SU-DHL-6 (cell line): ENCODE data around the gene DSG3.

ENCODE experiments used
- H2AFZ ChIP-seq: fragments of 200-600 bp; sonication (generic); 2 replicates; pipeline ENCODE4 v1.6.1; 2014; ENCODE audit warnings: low read depth, mild to moderate bottlenecking, moderate library complexity, mixed read lengths, antibody characterized with exemption, low read length; ENCODE audit not compliant: severe bottlenecking
- H3F3A ChIP-seq: fragments of 200-600 bp; shearing (Covaris generic); 2 replicates; pipeline ENCODE4 v1.6.0; 2016; ENCODE audit warnings: antibody characterized with exemption, mild to moderate bottlenecking; ENCODE audit not compliant: insufficient read depth
- H3K27ac ChIP-seq: fragments of 200-600 bp; sonication (generic); 2 replicates; pipeline ENCODE4 v1.5.1; 2016; ENCODE audit warnings: low read depth, mild to moderate bottlenecking, low read length, moderate library complexity, mixed read lengths
- H3K27me3 ChIP-seq: fragments of 200-600 bp; sonication (generic), shearing (Covaris generic); 2 replicates; pipeline ENCODE4 v1.6.0; 2014; ENCODE audit warnings: mild to moderate bottlenecking, low read length
- H3K36me3 ChIP-seq: fragments of 200-600 bp; sonication (generic); 2 replicates; pipeline ENCODE4 v1.6.1; 2014; ENCODE audit warnings: mild to moderate bottlenecking, low read length, mixed read lengths
- H3K4me2 ChIP-seq: fragments of 300-600, 200-600 bp; shearing (Covaris generic), sonication (generic); 2 replicates; pipeline ENCODE4 v1.6.0; 2014; ENCODE audit warnings: low read length, low read depth, mild to moderate bottlenecking; ENCODE audit not compliant: poor library complexity, severe bottlenecking
- H3K4me3 ChIP-seq: fragments of 200-600 bp; sonication (generic); 2 replicates; pipeline ENCODE4 v1.5.1; 2014; ENCODE audit warnings: antibody characterized with exemption, low read length, mild to moderate bottlenecking, mixed read lengths; ENCODE audit not compliant: insufficient read depth, poor library complexity, severe bottlenecking
- H3K79me2 ChIP-seq: fragments of 200-600 bp; sonication (generic); 2 replicates; pipeline ENCODE4 v1.6.1; 2014; ENCODE audit warnings: mild to moderate bottlenecking, low read length, moderate library complexity; ENCODE audit not compliant: insufficient read depth
- H3K9ac ChIP-seq: fragments of 200-600 bp; sonication (generic); 2 replicates; pipeline ENCODE4 v1.7.0; 2014; ENCODE audit warnings: mild to moderate bottlenecking, low read length
- H3K9me2 ChIP-seq: fragments of 200-600 bp; sonication (generic); replicated peaks from 2 replicates; pipeline ENCODE4 v1.6.1; 2014; ENCODE audit warnings: low read length; ENCODE audit not compliant: insufficient read depth
- H3K9me3 ChIP-seq: fragments of 200-600 bp; sonication (generic); 2 replicates; pipeline ENCODE4 v1.6.1; 2014; ENCODE audit warnings: low read length, mixed read lengths; ENCODE audit not compliant: insufficient read depth
- H4K20me1 ChIP-seq: fragments of 200-600 bp; sonication (generic); 2 replicates; pipeline ENCODE4 v1.6.1; 2014; ENCODE audit warnings: low read depth, mild to moderate bottlenecking, antibody characterized with exemption, low read length, moderate library complexity, mixed read lengths
- CTCF ChIP-seq: fragments of 200-600 bp; sonication (generic); IDR thresholded peaks from one replicate; pipeline ENCODE4 v1.5.1; 2017; ENCODE audit warnings: antibody characterized with exemption, mild to moderate bottlenecking, low read length, moderate library complexity; ENCODE audit not compliant: insufficient read depth, poor library complexity, severe bottlenecking
- EZH2phosphoT487 ChIP-seq: fragments of 200-600 bp; sonication (generic), shearing (Covaris generic); conservative IDR thresholded peaks from 2 replicates; pipeline ENCODE4 v1.6.1; 2018; ENCODE audit warnings: mild to moderate bottlenecking, antibody characterized with exemption, low read length, moderate library complexity, mixed read lengths

DSG3 gene

GRCh38 chr18:31486165-31486564 lies 38.6 kb downstream of the DSG3 start:
- Histone ChIP-seq H4K20me1 (no peaks in the 10 kb centered on the region), H3K9me3 (no peaks in the 10 kb centered on the region), H3K9me2 (no peaks in the 10 kb centered on the region), H2AFZ (no peak overlapping the region), H3K4me2 (no peak overlapping the region), H3K27ac (no peak overlapping the region), H3K79me2 (no peaks in the 10 kb centered on the region), H3K4me3 (no peak overlapping the region), H3K9ac (no peak overlapping the region), H3F3A (no peaks in the 10 kb centered on the region), H3K27me3 (no peaks in the 10 kb centered on the region), H3K36me3 (no peaks in the 10 kb centered on the region)
- TF ChIP-seq EZH2phosphoT487, result no peak
- TF ChIP-seq CTCF, result no peak

GRCh38 chr18:31487246-31488015 lies 39.9 kb downstream of the DSG3 start:
- TF ChIP-seq CTCF (no peak), EZH2phosphoT487 (no peak)
- Histone ChIP-seq H3K4me2 (no peak overlapping the region), H3F3A (no peaks in the 10 kb centered on the region), H3K9ac (no peak overlapping the region), H4K20me1 (no peaks in the 10 kb centered on the region), H3K27me3 (no peaks in the 10 kb centered on the region), H3K4me3 (no peak overlapping the region), H3K27ac (no peak overlapping the region), H3K9me3 (no peaks in the 10 kb centered on the region), H2AFZ (no peak overlapping the region), H3K9me2 (no peaks in the 10 kb centered on the region), H3K79me2 (no peaks in the 10 kb centered on the region), H3K36me3 (no peaks in the 10 kb centered on the region)

- H3K36me3 ChIP-seq, result no peaks in the 10 kb centered on the region
- H3K4me2 ChIP-seq, result no peak overlapping the region
- H3K9me2 ChIP-seq, result no peaks in the 10 kb centered on the region
Measured at GRCh38 chr18:31489311-31489710, 41.8 kb downstream of the DSG3 start.

More at GRCh38 chr18:31489311-31489710, 41.8 kb downstream of the DSG3 start:
- H3F3A ChIP-seq, result no peaks in the 10 kb centered on the region
- TF ChIP-seq EZH2phosphoT487 (no peak), CTCF (no peak)
- H3K27me3 ChIP-seq, result no peaks in the 10 kb centered on the region
- H3K4me3 ChIP-seq, result no peak overlapping the region
- H3K79me2 ChIP-seq, result no peaks in the 10 kb centered on the region
- no peak overlapping the region for H3K27ac ChIP-seq
- no peak overlapping the region for H3K9ac ChIP-seq
- no peaks in the 10 kb centered on the region for H3K9me3 ChIP-seq
- no peak overlapping the region for H2AFZ ChIP-seq
- no peaks in the 10 kb centered on the region for H4K20me1 ChIP-seq
